HG03108 (cell line): ENCODE results near the gene TBC1D17.

ENCODE experiments used
- ATAC-seq: cut with Tn5 transposase; IDR thresholded peaks from one replicate; pipeline ENCODE4 v1.9.1; 2021; ENCODE audit warnings: moderate library complexity; ENCODE audit not compliant: unreplicated experiment

The TBC1D17 gene

GRCh38 chr19:49860336-49861102 lies 17.0 kb upstream of the TBC1D17 start:
- no peak for ATAC-seq

GRCh38 chr19:49861107-49861506 lies 16.4 kb upstream of the TBC1D17 start:
- ATAC-seq: no peak

DNA sequence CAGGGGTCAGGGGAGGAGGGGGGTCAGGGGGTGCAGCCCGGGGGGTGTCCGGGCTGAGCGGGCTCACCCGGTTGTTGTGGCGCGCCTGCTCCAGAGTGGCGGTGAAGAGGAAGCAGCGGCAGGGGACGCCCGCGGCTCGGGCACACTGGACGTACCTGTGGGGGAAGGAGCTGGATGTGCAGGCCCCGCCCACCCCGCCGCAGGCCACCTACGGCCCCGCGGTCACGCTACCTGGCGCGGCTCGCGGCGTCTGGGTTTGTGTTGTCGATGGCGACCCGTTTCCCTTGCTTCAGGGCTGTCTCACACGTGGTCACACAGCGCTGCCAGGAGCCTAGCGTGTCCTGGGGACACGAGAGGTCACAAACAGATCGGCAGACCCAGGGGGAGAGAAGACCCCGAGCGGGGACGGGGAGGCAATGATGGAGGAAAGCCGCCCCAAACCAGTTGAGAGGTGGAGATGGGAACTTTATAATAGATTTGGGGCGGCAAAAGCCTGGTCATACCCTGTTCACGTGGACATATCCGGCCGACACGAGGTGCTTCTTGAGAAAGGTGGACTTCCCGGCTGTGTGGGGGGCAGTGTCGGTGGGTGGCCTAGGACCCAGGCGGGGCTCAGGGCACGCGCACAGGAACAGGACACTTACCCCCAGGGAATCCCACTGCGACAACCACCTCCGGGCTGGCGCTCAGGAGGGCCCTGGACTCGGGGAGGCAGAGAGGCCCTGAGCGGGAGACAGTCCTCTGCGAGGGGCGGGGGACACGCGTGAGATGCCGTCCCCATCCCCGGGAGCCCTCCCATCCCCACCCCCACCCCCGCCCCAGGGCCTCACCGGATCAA lies 15.7 kb upstream of the TBC1D17 start:
- no peak for ATAC-seq

GRCh38 chr19:49862391-49863253 lies 14.9 kb upstream of the TBC1D17 start:
- ATAC-seq: no peak

DNA sequence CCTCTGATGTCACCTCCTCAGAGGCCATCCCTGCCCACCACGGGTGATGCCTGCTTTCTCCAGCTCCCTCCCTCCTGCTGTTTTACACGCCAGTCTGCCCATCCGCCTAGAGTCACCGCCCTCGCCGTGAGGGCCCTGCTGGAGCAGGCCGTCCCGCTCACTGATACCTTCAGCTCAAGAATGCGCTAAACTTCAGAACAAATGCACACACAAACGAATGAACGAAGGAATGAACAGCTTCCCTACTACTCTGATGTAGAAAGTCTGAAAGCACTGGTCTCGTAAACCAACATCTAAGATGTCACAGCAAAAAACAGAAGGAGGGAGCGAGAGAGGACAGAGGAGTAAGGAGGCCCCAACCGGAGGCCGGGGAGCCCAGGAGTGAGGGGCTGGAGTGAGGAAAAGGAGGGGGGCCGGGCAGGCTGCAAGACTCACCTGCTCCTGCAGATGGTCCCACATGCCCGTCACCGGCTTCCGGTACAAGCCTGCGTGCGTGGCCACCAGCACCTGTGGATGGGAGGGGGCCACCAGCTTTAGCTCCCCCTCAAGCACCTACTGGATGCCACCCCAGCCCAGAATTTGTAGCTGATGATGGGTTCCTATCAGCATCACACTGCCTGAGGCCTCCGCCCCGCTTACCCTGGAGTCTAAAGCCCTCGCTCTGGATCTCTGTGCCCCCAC lies 14.1 kb upstream of the TBC1D17 start:
- ATAC-seq: no peak

DNA sequence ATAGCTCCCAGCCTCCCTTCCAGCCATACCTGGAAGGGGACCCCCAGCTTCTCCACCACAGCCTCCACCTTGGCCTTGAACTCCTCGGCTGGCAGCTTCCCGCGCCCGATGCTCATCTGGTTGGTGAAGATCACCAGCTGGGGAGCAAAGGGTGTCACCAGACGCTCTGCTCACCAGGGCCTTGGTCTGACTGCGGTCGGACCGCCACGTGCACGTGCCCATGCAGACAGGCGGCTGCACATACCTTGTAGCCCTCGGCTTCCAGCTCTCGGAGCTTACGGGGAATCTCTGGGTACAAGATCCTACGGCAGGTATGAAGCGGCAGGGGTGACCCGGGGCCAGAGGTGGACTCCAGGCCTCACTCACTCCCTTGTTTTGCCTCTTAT lies 13.6 kb upstream of the TBC1D17 start:
- no peak for ATAC-seq

- ATAC-seq: no peak
Measured at GRCh38 chr19:49864890-49865289, 12.6 kb upstream of the TBC1D17 start.

- peak; percentile 32 for ATAC-seq
Measured at GRCh38 chr19:49866933-49867782, 10.3 kb upstream of the TBC1D17 start, which contains the start of gene PNKP. PNKP (minus strand) TSS chr19:49867576; CDS start chr19:49867204, 372 bp downstream.

DNA sequence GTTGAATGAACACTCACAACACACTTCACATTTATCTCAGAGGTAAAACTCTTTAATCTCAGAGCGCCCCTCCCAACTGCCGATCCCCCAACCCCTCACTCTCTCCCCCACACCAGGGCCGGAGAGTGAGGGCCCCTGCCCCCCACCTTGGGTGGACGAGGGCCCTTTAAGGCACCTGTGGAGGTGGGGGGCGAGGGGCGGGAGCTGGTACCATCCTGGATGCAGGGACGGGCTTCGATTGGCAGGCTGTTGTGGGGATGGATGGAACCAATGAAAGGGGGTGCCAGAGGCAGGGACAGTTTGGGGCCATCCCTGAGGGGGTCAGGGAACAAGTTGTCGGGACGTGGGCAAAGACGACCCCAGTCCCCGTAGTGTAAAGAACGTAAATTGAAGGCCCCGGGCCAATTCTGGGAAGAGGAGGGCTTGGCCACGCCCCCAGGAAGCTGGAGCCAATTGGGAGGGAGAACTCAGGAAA lies 8.5 kb upstream of the TBC1D17 start:
- peak; percentile 8 for ATAC-seq

DNA sequence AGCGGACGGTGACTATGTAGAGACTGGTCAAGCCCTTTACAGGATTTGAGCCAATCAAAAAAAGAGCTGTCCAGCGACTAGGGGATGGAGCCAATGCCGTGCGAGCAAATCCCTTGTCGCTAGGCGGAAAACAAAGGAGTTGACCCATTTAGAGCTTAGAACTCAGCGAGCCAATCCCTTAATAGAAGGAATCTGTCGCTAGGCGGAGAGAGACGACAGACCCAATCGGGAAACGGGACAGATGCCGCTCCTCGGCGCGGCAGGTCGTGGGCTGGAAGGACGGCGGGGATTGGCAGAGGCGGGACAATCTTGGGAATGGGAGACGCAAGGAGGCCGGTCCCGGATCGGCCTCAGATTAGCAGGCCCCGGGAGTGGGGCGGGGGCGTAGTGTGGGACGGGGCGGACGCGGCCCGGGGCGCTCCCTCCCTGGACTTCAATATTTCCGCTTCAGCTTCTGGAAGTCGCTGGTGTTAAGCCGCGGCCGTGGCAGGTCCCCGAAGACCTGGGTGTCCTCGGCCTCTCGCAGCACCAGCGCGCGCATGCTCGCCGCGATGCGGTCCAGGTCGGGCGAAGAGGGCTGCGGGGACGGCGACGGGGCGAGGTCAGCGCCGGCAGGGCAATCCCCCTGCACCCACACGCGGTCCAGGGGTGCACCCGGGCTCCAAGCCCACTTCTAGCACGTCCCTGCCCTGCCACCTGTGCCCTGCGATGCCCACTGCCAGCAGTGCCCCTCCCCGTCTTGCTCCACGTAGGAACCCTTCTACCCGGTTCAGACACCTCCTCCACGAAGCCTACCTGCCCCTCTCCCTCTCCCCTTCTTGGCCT lies 7.8 kb upstream of the TBC1D17 start:
- peak; percentile 69 for ATAC-seq

DNA sequence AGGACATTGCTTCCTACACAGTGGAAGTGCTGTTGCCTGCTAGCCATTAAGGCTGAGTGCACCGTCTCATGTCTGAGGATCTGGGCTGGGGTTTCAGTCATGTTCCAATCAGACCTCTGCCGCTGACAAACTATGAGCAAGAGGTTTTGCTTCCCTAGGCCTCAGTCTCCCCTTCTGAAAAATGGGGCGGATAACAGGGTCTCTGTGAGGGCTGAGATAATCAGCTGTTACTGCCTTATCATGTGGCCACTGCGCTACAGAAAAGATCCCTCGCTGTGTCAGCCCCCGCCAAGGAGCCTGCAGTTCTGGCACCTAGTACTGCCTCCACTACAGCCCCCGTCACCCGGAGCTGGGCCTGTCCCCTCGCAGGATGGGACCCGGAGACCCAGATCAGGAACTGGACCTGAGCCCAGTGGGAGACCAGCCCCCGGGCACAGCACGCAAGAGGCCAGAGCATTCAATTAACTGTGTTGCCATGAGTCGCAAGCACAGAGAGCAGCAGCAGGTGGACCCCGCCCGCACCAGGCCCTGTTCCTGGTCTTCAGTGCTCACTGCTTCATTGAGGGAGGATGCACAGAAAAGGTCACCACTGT lies 7.1 kb upstream of the TBC1D17 start:
- no peak for ATAC-seq

GRCh38 chr19:49871349-49871985 lies 6.0 kb upstream of the TBC1D17 start:
- no peak for ATAC-seq

DNA sequence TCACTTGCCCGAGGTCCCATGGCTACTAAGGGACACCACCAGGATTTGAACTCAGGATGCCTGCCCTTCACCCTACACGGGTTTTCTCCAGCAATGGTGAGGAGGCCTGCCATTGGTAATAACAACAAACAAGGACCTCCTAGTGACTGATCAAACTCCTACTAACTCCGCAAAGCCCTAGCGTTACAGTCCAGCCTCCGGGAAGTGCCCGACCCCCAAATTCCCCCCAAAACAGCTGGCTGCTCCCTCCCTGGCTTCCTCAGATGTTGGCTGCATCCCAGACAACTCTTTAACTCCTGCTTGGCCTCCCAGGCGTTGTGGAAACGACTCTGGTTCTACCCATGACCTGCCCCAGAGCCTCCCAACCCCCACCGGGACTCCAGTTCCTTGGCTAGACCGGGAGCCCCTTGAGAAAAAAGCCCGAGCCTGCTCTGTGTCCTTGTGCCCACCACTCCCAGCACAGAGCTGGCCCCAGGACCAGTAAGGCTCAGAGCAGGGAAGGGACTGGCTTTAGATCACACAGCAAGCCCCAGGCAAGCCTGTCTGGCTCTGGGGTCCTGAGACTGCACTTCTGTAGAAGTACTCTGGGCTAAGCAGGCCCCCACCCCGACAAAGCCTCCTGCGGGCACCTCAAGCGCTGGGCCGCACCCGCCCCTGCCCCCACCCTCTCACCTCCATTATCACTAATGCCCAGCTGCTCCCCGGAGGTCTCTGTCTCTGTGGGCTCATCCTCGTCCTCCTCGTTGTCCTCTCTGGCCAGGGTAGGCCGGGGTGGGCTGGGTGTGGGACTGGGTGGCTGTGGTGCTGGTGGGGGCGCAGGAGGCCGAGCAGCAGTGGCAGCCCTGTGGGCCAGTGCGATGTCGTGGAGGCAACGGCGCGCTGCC lies 5.0 kb upstream of the TBC1D17 start:
- ATAC-seq: no peak

GRCh38 chr19:49873129-49873521 lies 4.4 kb upstream of the TBC1D17 start:
- ATAC-seq: no peak

GRCh38 chr19:49873834-49874233 lies 3.7 kb upstream of the TBC1D17 start:
- ATAC-seq: no peak

GRCh38 chr19:49874503-49875157 lies 2.9 kb upstream of the TBC1D17 start:
- no peak for ATAC-seq
